T-helper 1 cell (primary cell): ENCODE measurements around the gene DCBLD1.
A peak's percentile ranks its signal among the peaks of the same experiment; 100 is the strongest.

ENCODE experiments used
- DNase-seq, 5 donors: peaks; one replicate each; pipeline ENCODE4 v3.0.0-alpha.2; 2012 to 2020

DCBLD1 gene

DNA sequence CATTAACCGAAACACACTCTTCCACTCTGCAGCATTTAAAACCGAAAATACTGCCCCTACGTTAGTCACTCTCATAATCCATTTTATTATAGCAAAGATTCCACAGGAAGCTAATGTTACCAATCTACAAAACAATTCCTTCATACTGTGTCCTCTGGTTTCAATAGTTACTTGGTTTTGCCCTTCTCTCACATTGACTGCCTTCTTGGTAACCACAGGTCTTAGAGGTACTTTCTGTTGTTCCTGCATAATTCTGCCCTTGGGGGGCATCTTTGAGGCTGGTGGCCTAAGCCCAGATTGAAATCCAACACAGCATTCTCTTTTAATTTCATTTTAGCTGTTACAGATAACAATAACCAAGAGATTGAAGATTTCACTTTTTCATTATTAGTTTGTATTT, 9.8 kb upstream of the DCBLD1 start:
- no peak for DNase-seq

DNA sequence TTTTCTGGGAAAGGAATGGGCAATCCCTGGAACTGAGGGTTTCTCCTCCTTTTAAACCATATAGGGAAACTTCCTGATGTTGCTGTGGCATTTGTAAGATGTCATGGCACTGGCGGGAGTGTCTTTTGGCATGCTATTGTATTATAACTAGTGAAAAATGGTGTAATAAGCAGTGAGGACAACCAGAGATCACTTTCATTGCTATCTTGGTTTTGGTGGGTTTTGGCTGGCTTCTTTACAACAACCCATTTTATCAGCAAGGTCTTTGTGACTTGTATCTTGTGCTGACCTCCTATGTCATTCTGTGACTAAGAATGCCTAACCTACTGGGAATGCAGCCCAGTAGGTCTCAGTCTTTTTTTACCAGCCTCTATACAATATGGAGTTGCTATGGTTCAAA, 9.1 kb upstream of the DCBLD1 start:
- no peak for DNase-seq

DNA sequence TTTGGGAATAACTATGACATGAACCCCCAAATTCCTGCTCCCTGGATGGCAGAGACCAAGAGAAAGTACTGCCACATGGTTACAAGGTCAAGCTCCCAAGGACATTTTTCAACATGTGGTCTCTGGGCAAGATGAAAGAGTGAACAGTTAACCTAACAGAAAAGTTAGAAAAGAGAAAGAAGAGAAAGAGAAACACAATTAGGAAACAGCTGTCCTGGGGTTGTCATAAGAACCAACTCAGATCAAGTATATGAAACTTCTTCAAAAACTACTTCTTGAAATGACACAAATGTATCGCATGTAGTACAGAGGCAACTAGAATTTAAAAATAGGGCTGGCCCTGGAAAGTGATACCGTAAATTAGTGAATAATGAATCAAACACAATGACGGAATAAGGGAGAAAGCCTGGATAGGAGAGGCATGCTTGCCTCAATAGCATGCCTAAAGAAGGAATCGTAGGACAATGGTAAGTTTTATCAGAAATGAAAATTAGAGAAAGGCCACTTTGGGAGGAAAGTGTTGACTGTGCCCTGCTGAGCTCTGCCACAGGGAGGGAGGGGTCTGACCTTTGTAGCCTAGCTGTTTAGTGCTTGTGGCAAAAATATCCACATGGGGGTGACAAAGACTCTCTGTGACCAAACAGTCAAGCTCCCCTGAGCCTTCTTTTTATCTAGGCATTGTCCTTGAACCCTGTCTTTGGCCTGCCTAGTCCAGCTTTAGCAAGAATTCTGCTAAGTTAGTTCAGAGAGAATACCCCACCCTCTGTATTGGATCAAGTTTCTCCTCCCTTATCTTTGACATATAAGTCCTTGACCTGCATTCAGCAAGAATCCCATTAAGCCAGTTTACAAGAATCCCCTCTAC, 4.3 kb upstream of the DCBLD1 start:
- peak in 1 of 5 donors; percentile 41 for DNase-seq

DNA sequence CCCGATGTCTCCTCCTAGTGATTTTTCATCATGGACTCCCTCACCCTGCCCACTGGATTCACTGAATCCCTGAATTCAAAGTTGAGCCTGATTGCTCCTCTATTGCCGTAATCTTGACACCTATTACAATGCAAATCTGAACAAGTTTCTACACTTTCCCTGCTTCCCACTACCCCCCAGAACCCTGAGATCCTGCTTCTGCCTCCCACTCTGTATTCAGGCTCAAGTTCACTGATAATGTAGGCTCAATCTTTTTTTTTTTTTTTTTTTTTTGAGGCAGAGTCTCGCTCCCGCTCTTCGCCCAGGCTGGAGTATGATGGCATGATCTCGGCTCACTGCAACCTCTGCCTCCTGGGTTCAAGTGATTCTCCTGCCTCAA, 3.6 kb upstream of the DCBLD1 start:
- no peak for DNase-seq

DNA sequence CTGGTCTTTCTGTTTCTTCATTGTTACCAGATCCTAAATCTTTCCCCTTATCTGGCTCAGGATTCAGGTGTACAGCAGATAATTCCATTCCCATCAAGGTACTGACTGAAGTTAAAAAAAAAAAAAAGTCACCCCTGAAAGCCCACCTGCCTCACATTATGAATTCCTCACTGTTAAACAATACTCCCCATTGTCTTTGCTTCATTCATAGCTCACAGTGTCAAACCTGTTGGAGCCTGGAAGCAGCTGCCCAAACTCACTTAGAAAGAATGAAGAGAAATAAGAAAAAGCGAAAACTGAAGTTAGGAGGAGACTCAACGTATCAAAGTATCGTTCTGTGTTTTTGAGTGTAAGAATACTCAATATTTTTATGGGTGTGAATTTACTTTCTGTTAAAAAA, 1.8 kb upstream of the DCBLD1 start:
- no peak for DNase-seq

DNA sequence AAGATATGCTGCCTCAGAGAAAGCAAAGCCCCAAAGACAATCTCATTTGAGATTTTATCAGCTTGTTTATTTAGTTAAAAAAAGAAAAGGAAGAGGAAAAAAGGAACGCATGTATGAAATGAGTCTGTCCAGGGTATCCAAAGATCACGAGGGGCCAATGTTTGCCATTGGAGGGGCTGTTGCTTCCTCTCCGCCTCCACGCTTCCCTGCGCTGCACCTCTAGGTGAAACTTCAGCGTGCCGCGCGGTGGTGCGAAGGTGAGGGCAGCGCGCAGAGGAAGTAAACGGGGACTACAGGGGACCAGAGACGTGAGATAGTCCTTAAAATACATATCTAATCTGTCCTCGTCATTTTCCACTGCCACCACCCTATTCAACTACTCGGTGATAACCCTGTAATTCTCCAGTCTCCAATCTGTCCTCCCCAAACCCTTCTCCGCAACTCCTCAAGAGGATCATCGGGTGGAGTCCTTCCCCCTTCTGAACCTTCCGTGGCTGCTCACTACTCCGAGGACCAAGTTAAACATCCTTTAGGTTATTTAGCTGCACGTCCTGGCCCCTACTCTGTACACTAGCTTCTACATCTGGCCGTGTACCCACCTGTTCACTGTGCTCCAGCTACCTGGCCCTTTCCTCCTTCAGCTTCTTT, 1.1 kb upstream of the DCBLD1 start:
- DNase-seq, result no peak

DNA sequence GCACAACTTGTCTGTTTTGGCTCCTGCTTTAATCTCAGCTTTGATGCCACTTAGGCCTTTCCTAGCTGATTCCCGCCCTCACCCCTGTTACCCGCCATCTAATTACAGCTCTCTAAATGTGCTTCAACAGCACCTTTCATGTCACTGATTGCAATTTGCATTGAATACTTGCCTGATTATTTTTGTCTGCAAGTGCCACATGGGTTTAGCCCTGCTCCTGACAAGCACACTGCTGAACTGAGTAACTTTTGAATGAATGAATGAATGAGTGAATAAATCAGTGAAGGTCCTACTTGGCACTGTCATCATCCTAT, 591 bp upstream of the DCBLD1 start:
- no peak for DNase-seq

DNA sequence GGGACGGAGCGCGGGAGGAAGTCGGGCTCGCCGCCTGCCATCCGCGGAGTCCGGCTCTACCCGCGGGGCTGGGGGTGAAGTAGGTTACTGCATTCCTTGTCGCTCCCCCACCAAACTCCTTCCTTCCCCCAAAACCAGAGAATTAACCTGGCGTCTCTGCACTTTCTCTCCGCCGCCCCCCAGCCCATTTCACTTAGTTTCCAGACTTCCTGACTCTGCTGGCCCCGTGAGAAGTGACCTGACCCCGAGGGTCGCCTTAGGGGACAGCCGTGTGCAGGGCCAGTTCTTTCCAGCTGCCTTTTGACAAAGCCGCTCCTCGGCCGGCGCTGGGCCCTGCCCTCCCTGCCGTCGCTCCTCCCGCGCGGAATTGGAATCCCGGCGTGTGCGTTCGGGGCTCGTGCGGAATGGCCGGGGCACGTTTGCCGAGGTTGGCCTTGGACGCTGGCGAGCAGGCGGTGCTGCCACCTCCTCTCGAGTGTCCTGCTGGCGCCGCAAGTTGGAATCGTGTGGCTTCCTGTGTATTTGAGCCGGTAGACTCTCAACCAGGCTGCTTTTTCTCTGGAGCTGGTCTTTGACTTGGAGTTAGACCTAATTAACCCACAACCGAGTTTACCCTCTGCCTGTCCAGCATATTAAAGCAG, 650 bp downstream of the DCBLD1 start:
- DNase-seq, result peak in 2 of 5 donors; percentile 3 to 19

DNA sequence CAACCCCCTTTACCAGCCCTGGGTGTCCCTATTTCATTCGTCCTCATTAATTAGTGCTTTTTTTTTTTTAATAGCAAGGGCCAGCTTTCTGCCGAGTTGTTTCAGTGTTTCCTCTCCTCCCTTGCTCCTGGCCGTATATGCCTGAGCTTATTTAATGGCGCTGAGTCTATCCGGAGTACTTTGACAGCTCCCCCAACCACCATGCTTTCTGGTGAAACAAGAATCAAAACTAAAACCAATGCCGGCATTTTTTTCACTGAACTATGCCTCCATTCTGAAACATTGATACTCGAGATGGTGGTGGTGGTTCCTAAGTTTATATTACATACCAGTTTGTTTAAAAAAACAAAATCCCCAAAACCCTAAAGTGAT, 1.2 kb downstream of the DCBLD1 start:
- peak in 1 of 5 donors; percentile 20 for DNase-seq

DNA sequence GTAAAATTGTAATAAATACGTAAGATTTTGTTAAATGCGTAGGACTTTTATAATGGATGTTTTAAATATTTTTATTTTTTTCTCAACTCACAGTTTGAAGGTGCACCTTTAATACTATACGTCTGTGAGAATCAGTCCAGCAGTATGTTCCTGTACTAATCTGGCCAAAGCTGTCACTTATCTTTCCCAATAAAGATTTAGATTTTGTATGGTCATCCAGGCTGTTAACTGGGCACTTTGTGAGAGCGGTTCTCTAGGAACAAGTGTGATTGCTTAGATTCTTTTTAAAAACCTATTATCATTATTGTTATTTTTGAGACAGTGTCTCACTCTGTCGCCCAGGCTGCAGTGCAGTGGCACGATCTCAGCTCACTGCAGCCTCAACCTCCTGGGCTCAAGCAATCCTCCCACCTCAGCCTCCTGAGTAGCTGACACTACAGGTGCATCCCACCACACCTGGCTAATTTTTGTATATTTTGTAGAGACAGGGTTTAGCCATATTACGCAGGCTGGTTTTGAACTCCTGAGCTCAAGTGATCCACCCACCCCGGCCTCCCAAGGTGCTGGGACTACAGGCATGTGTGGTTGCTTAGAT, 1.7 kb downstream of the DCBLD1 start:
- DNase-seq, result no peak

DNA sequence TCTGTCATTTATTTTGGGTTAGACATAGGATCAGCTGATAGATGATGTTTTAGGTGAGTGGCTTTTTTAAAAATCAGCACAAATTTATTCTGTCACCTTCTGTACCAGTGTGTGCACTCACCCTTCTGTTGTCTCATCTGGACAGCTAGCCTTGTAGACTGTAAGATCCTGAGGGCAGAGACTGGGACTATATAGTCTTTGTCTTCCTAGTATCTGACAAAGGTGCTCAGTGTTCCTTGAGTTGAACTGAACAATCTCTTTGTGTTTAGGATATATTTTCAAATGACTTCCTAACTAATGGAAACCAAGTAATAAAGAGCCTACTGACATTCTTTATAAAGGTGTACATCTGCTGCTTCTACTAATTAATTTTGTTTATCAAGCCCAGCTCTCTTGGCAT, 3.0 kb downstream of the DCBLD1 start:
- DNase-seq, result no peak

DNA sequence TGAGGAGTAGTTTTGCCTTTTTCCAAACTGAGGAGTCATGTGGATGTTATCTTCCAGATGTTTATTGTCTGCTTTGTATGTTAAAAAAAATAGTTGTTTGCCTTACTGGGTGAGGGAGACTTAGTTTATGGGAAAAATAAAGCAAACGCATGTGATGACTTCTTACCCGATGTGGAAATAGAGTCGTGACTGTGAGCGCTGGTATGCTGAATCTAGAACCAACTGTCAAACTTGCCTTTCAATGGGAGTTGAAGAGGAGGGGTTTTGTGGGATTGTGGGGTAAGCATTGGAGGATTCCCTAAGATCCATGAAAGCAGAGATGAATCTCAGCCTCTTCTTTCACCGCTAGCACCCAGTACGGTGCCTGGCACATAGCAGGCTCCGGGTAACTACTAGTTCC, 5.3 kb downstream of the DCBLD1 start:
- no peak for DNase-seq

DNA sequence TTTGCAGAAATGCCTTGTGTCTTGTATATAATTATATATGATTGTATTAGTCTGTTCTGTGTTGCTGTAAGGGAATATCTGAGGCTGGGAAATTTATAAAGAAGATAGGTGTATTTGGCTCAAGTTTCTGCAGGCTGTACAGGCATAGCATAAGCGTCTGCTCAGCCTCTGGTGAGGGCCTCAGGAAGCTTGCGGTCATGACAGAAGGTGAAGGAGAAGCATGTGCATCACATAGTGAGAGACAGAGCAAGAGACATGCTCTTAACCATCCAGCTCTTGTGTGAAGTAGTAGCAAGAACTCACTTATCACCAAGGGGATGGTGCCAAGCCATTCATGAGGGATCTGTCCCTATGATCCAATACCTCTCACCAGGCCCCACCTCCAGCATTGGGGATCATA, 6.5 kb downstream of the DCBLD1 start:
- DNase-seq, result no peak

DNA sequence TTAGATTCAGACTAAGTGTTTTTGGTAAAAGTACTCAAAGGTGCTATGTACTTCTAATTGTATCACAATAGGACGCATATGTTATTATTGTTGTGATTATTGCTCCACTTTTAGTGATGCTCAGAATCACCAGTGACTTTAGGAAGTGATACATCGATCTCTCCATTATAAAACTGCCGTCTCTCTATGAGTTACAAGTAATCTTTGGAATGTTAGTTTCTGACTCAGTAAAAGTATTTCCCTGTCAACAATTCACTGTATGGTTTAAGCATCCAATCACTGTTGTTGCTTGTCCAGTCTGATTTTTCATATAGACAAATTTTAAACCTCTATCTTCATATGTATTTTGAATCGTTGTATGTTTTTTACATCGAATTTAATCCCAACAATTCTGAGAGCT, 9.4 kb downstream of the DCBLD1 start:
- no peak for DNase-seq

DNA sequence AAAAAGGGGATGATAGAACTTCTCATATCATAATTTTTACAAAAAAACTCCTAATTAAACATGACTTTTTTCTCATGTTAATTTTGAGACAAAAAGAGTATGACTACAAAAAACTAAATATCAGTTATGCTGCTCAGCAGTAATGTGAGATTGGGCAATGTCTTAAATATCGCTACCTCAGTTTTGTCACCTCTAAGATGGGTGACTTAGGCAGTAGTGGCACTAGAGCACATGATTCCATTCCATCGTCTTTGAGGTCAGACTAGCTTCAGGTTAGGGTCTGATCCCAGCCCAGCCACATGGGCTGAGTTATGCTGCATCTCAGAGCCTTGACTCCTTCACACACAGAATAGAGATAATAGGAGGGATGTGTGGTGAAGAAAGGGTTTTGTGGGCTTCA, 11.0 kb downstream of the DCBLD1 start:
- no peak for DNase-seq

DNA sequence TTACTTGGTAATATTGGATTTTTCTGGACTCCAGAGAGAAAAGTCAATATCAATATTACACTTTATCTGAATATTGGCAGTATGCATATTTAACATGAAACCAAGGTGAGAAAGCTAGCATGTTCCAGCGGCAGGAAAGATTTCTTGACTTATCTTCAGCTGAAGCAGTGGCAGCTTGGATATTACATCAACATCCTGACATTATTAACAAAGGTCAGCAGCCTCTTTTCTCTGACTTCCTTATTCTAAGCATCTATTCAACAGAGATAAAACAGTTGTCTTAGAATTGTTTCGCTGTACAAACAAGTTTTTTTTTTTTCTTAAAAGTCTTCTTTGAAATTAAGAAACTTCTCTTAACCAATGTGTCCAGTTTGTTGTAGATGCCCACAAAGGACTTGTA, 11.8 kb downstream of the DCBLD1 start:
- no peak for DNase-seq

DNA sequence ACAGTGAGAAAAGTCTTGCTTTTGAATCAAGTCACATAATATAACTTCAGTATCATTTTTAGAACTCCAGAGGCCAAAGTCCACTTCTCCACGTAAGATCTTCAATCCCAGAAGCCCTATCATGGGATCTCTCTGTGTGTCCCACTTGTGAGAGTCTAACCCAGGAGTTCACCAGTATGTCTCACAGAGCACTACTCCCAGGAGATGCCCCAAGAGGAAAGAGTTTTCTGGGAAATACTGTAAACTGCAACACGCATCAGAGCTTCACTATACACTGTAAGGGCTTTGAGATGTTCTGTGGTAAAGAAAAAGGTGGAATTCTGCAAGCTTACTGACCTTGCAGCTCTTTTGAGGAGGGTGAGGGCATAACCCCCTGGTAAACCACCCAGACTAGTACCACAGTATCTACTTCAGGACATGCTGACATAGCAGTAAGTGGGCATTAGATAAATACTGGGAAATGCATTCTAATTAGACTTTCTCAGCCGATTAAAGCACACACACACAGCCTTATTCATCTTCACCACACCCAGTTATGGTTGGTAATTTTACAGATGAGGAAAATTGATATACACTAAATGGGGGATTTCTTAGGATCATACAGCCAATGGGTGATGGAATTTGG, 12.3 kb downstream of the DCBLD1 start:
- no peak for DNase-seq

DNA sequence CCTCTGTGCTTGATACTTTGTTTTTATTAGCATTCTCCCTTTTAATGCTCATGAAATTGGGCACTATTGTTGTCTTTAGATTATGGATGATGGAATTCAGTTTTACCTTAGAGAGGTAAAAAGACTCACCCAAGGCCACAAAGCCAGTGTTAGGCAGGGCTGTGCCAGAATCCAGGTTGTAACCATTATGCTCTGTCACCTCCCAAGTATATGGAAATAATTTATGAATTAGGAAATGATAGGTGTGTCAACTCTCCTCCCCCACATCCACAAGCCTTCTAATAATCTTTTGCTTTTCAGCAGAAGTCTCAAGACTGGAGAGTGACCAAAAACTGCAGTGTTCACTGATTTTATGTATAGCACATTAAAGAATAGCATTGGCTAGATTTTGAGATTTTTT, 13.0 kb downstream of the DCBLD1 start:
- no peak for DNase-seq

DNA sequence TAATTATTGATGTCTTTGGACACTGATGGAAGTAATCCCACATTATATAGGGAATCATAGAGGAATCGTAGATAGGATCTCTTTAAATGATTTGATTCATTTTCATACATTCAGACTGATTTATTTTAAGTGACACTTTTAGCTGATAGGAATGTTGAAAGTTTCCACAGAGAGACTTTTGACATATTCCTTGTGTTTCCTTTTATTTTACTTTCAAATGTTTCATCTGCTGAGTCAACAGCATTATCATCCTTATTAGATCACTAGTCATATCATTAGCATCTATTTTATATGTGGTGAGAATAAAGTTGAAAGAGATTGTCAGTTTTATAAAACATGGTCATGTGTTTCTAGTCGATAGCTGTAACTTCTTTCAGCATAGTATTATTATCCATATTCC, 13.4 kb downstream of the DCBLD1 start:
- no peak for DNase-seq

DNA sequence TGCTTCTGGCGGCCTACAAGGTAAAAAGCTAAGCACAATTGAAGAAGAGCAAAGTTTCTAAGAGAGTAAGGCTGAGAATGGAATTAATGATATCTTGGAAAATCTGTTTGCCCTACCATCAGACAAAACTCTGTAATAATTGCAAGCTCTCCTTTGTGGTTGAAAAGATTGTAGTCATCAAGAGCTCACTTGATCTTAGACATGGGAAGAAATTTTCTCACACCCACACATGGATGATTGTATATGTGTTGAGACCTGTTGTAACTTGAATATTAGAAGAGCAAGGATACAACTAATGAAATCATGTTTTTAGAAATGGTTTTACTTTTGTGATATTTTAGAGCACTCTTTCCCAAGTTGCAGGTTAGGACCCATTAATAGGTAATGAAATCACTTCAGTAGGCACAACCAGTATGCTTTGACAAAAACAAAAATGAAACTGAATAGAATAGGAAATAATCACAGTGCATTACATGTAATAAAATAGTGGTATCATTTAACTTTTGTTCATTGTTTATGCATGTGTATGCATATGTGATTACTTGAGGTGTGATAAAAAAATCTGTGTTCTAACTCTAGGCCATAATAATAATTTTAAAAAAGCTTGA, 14.0 kb downstream of the DCBLD1 start:
- no peak for DNase-seq

DNA sequence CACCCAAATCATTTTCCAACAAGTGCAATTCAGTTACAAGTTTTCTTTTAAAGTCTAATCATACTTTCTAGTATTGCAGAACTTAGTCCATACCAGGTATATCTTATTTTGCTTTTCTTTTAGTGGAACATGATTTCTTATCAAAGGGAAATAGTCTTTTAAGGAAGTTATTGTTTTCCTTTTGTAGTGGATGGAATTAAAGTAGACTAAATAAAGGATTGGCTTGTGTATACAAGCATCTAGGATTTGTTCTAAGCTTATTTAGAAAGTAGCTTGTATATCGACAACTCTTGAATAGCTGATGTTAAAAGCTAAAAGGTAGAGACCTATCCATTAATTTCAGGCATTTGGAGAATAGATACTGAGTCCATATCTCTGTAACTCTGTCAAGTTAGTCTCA, 14.8 kb downstream of the DCBLD1 start:
- DNase-seq, result no peak

DNA sequence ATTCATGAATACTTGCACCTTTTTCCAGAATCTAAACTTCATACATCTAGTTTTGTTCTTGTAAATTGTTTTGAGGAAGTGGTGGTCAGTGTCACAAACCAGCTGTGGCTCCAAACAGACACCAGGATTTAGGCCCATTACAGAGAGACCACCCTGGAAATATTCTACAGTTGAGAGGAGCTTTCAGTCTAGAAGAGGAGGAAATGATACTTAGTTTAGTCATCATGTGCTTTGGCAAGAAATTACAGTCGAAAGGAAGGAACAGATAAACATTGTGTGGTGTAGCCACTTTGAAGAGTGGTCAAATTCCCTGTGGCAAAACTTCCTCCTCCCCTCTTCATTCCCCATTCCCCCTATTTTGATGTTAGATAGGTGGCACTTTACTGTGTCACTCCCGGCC, 15.7 kb downstream of the DCBLD1 start:
- DNase-seq, result no peak

DNA sequence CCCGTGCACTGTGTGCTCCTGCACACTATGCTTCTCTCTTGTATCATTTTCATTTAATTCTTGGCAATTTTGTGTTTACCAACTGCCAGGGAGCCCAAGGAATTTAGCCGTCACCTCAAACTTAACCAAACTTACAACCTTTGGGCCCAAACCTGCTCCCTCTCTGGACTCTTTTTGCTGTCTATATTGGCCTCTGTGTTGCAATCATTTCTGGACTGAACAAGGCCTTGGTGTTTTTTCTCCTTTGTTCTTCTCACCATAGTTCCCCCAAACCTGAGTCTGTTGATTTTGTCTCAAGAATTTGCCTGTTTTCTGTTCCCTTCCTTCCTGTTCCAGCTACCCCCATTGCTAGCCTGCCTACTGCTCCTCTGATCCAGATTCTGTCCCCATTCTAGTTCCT, 19.2 kb downstream of the DCBLD1 start:
- DNase-seq, result no peak
